GM12873 (cell line): Measurements from ENCODE around the gene ZFP42.

Source experiments
- TF ChIP-seq, protein P1 (sequence below): IDR thresholded peaks from 2 replicates; pipeline ENCODE4 v1.5.1; 2012; ENCODE audit warnings: low read depth, mild to moderate bottlenecking, moderate library complexity, low read length, control low read depth; ENCODE audit not compliant: insufficient read depth; ENCODE audit errors: missing control alignments

The ZFP42 gene

DNA sequence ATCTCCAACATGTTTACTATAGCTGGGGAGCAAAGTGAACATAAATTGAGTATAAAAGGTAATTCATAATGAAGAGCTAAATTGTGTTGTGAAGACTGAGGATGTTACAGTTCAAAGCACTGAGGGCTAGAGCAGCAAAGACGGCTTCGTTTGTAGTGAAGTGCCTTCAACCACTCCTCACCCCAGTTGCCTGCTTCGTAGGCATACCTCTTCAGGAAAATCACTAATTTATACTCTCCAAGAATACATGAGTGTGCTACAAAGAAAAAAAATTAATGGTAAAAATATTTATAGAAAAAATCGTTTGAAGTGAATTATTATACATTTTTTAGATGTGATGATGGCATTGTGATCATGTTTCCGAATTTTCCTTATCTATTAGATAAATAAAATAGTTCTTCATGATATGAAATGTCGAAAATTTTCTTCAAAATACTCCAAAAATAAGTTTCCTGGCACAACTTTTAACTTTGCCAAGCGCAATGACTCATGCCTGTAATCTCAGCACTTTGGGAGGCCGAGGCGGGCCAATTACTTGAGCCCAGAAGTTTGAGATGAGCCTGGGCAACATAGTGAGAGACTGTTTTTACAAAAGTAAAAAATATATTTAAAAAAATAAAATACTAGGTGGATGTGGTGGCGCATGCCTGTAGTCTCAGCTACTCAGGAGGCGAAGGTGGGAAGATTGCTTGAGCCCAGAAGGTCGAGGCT is 41.6 kb downstream of the ZFP42 start:
- TF ChIP-seq, protein P1, sequence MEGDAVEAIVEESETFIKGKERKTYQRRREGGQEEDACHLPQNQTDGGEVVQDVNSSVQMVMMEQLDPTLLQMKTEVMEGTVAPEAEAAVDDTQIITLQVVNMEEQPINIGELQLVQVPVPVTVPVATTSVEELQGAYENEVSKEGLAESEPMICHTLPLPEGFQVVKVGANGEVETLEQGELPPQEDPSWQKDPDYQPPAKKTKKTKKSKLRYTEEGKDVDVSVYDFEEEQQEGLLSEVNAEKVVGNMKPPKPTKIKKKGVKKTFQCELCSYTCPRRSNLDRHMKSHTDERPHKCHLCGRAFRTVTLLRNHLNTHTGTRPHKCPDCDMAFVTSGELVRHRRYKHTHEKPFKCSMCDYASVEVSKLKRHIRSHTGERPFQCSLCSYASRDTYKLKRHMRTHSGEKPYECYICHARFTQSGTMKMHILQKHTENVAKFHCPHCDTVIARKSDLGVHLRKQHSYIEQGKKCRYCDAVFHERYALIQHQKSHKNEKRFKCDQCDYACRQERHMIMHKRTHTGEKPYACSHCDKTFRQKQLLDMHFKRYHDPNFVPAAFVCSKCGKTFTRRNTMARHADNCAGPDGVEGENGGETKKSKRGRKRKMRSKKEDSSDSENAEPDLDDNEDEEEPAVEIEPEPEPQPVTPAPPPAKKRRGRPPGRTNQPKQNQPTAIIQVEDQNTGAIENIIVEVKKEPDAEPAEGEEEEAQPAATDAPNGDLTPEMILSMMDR = no peak

DNA sequence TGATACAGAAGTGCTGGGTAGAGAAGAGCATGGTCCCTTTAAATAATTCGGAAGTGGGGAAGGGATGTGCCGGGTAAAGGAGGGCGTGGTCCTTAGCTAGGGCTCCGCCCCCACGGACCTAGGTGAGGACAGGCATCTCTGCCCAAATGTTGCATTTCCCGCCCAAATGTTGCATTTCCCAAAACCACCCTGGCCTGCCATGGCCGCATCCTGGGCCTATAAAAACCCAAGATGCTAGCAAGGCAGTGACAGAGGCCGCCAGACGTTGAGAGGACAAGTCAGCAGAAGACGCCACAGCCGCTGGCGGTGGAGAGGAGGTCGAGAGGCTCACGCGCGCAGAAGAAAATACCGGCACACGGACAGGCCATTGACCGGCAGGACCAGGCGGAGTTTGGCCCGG is 46.1 kb downstream of the ZFP42 start:
- TF ChIP-seq, protein P1 = no peak

DNA sequence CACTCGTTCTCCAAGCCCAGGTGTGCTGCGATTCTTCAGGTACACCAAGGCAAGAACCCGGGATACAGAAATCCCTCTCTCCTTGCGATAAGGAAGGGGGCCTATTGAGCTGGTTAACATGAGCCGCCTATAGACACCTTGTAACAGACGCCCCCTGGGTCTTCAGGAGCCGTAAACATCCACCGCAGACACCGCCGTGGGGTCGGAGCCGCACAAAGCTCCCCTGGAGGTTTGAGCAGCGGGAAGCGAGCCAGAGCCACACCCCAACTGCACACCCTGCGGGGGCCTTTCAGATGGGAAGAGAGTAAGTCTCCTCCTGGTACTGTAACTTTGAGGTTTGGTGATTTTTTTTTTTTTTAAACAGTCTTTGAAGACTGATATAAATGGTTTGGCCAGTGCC is 46.6 kb downstream of the ZFP42 start:
- TF ChIP-seq, protein P1 = no peak

DNA sequence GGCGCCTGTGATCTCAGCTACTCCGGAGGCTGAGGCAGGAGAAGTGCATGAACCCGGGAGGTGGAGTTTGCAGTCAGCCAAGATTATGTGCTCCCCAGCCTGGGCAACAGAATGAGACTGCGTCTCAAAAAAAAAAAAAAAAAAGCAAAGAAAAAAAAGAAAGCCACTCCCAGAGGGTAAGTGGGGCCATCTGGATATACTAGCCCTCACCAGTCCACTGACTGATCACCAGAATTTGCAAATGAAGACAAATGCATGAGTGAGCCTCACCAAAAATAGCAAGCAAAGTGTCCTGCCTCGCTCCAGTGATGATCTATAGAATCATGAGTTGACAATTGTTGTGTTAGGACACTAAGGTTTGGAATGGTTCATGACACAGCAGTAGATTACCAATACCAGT is 47.6 kb downstream of the ZFP42 start:
- TF ChIP-seq, protein P1 = no peak

DNA sequence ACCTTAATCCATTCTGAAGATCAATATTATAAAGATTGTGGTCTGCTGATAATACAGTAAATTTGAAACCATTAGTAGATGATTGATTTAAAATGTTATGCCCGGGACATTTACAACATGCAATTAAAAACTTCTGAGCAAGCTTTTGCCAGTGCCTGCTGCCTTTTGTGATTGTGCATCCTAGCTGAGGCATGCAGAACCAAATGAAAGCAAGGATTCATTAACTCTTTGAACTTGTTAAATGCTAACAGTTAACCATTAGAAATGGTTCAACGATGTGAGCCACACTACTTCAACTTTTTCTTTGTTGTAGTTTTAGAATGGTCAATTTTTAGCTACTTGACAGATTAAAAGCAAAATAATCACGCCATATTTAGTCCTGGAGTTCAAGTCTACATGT is 51.1 kb downstream of the ZFP42 start:
- TF ChIP-seq, protein P1 = no peak

DNA sequence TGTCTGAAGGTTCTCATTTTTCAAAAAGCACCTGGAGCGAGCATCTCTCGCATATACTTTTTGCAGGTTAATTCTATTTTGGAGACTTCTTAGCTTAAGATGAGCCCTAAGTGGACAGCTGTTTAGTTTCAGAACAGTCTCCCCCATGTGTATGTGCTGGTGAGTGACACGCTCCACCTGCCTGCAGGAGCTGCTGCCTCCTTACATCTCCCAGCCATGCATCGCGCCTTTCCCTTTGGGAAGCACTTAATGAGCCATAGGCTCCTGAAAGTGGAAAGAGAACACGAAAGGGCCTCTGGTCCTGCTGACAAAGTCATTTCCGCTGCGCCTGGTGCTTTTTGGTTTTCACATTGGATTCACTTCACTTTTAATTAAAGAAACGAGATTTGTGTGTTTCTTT is 57.7 kb downstream of the ZFP42 start:
- TF ChIP-seq, protein P1 = no peak
